Activated CD8-positive, alpha-beta memory T cell treated with anti-CD3 and anti-CD28 coated beads, Interleukin-2, amount 50 U/mL, for 24 hours (primary cell): ENCODE results near the gene CACNA2D2.

Experiments used
- DNase-seq: peaks from one replicate; pipeline ENCODE4 v3.0.0-alpha.2; 2020; ENCODE audit errors: extremely low read depth

Gene CACNA2D2

GRCh38 chr3:50502225-50502583 lies 1.2 kb downstream of the CACNA2D2 start:
- no peak for DNase-seq

- no peak for DNase-seq
These were observed 7.6 kb downstream of the CACNA2D2 start for GRCh38 chr3:50495609-50496423.

DNA sequence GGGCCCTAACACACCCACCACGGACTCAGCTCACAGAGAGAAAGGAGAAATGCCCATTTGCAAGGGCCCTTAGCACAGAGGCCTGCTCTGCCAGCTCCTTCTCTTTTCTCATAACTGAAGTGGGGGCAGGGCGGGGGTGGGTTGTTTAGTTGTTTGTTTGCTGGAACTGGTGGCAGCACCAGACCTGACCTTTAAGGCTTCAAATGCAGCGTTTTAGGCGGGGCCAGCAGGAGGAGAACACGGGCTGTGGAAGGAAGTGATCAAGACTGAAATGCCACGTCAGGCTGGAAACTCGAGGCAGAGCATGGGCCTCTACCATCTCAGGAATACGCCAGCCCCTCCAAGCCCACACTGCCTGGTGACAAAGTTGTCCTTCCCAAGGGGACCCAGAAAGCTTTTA lies 9.3 kb downstream of the CACNA2D2 start:
- no peak for DNase-seq

DNA sequence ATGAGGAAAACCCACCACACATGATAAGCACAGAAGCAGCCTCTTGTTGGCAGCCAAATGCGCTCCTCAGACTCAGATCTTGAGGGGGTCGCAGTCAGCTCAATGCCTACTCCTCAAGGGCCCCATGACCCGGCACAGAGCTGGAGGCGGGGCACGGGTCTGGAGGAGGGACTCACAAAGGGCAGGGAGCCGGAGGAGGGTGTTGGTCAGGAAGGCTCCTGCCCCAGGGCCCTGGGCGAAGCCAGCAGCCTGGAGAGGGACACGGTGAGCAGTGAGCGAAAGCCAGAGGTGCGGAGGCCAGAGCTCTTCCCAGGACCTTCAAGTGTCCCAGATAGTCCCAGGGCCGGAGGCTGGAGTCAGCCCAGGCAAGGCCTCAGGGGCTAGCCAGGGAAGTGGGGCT lies 9.8 kb downstream of the CACNA2D2 start:
- no peak for DNase-seq

DNA sequence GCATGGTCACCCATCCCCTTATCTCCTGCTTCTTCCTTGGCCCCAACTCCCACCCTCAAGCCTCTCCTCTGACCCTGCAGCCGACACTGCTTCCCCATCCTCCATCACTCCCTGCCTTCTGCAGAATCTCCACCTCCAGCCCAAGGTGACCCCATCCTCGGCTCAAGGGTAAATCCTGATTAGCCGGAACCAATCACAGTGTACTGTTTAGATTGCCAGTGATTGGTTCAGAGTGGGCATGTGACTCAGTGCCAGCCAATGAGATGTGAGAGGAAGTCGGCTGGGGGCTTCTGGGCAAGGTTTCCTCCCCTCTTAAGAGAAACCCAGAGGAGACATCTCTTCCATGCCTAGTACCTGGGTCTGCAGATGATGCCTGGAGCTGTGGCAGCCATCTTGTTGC lies 10.3 kb downstream of the CACNA2D2 start:
- DNase-seq, result no peak

DNA sequence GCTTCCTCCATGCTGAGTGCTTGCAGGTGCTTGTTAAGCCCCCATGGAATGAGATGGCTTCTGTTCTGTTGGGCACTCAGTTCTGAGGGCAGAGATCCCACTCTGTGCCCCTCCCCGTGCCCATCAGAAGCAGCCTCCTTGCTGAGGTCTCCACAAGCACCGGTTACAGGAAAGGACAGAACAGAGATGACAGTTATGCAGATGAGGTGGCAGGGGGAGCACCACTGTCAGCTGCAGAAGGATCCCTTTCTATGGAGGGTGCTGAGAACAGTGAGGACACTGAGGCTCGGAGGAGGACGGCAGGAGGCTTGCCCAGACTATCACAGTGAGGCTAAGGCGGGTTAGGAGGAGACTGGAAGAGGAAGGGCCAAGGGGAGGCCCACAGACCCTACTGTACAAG lies 12.4 kb downstream of the CACNA2D2 start:
- no peak for DNase-seq

GRCh38 chr3:50490424-50490823 lies 13.0 kb downstream of the CACNA2D2 start:
- DNase-seq, result no peak

GRCh38 chr3:50487181-50487580 lies 16.3 kb downstream of the CACNA2D2 start:
- no peak for DNase-seq

GRCh38 chr3:50486219-50486888 lies 17.1 kb downstream of the CACNA2D2 start:
- DNase-seq, result no peak

GRCh38 chr3:50484722-50485121 lies 18.7 kb downstream of the CACNA2D2 start:
- DNase-seq, result no peak

DNA sequence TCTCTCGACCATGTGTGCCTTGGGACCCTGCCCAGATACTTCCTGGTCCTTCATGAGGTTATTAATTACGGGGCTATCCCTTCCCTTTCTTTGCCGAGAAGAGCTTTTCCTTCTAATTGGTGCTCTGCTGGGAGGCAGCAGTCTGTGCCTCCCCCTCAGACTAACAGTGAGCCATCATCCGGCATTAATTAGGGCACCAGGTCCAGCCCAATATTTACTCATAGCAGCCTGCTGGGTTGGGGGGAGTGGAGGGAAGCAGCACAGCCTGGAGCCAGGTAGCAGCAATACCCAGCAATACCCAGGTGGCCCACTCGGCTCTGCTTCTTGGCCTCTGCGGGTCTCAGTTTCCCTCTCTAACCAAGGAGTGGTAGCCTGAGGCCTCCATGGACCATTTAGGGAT lies 20.1 kb downstream of the CACNA2D2 start:
- DNase-seq, result no peak

- DNase-seq, result no peak
These were observed 21.4 kb downstream of the CACNA2D2 start for GRCh38 chr3:50481992-50482391.

- no peak for DNase-seq
These were observed 23.0 kb downstream of the CACNA2D2 start for GRCh38 chr3:50480471-50480870.

- DNase-seq, result no peak
These were observed 23.9 kb downstream of the CACNA2D2 start for GRCh38 chr3:50479523-50479922.

GRCh38 chr3:50478671-50479260 lies 24.7 kb downstream of the CACNA2D2 start:
- no peak for DNase-seq

DNA sequence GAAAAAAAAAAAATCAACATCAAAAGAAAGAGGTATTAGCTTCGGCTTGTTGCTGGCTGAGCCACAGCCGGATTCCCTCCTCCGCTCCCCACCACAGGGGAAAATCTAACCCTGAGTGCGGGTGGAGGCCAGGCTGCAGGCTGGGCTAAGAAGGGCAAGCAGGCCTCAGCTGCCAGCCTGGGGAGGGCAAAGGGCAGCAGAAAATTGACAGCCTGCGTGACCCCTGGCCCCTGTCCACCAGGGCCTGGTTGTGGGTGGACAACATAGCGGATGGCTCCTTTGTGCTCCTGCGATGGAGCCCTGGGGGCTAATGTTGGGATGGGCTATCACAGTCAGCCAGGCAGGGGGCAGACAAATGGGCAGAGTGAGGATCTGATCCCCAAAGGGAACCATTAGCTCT lies 25.4 kb downstream of the CACNA2D2 start:
- no peak for DNase-seq

DNA sequence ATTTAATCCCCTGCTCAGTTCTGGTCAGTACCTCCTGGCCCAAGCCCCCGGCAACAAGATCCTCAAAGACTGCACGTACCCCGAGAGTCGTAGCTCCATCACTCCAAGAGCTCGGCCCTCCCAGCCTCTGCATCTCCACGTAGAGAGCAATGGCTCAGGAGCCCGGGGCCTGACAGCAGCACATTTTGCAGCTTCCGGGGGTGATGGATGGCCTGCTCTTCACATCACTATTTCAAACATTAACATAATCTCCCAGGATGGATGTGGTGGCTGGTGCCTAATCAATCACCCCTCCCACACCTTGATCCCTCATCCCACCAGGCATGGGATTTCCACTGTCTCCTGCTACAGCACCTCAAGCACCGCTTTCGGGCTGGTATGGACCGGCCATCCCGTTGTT lies 28.1 kb downstream of the CACNA2D2 start:
- DNase-seq, result no peak

DNA sequence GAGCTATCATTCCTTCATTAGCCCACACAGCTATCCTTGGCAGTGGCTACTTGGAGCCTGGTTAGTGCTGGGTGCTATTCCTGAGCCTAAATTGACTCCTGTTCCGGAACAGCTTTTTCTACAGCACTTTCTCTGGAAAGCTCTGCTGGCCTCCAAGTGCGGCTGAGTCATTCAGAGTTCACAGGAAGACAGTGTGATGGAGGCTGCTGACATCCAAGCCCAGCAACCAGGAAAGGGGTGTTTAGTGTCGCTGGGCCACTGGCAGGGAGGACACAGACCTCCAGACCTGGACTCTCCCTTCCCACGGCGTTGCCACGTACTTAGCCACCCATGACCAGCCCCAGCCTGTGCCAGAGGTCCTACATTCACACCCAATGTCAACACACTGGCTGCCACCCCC lies 28.7 kb downstream of the CACNA2D2 start:
- no peak for DNase-seq

GRCh38 chr3:50473768-50474167 lies 29.7 kb downstream of the CACNA2D2 start:
- DNase-seq, result no peak

- DNase-seq, result no peak
These were observed 30.5 kb downstream of the CACNA2D2 start for GRCh38 chr3:50472958-50473357.

GRCh38 chr3:50470658-50471057 lies 32.8 kb downstream of the CACNA2D2 start:
- no peak for DNase-seq

- no peak for DNase-seq
These were observed 35.5 kb downstream of the CACNA2D2 start for GRCh38 chr3:50467919-50468318.

DNA sequence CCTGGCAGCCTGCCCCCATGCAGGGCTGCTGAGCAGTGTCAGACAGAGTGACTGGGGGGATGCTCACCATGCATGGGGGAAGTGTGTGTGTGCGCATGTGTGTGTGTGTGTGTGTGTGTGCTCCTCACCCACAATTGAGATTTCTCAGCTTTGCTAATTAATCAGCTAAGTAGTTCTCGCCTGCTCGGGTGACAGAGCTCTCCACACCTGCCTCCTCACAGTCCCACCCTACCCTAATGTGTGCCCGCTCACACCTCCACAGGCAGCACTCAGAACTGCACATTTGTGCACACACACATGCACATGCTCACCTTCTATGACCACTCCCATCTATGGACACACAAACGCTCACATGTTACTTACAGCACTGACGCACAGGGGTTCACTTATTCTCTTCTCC lies 37.3 kb downstream of the CACNA2D2 start:
- DNase-seq, result no peak
